ENCODE data around the gene HOMER2. TPM values are rescaled to one million over a fixed set of nuclear protein-coding genes. Genes with fewer than 3 reads are reported as not detected.

The HOMER2 gene
- total and polyA plus RNA-seq, 2 of the 4 experiments (the other 2 are of a cell fraction), result 0.54 to 0.79 TPM

GRCh38 chr15:82845686-82846085, 106.8 kb downstream of the HOMER2 start:
- Histone ChIP-seq H2BK5ac (ENCODE audit: low read depth, low read length, poor library complexity, severe bottlenecking) (no peak overlapping the region), H4K20me1 (ENCODE audit: insufficient read depth, low read length) (no peaks in the 10 kb centered on the region), H2BK15ac (ENCODE audit: low read depth, low read length) (no peak overlapping the region), H2AFZ (replicated peaks; ENCODE audit: low read length, poor library complexity) (no peak overlapping the region), H3K79me1 (ENCODE audit: low read depth in 1 of 2, low read length in 2 of 2) (no peaks in the 10 kb centered on the region), H3K27me3 (ENCODE audit: control insufficient read depth, insufficient read depth, low read length) (no peaks in the 10 kb centered on the region), H3K56ac (ENCODE audit: extremely low read depth, insufficient read depth, low read length) (no peak overlapping the region), H3K9ac (ENCODE audit: low read depth, low read length) (no peak overlapping the region), H3K4me3 (ENCODE audit: insufficient read depth, low read depth, low read length) (no peak overlapping the region), H3K9me1 (ENCODE audit: insufficient read depth, low read length) (no peaks in the 10 kb centered on the region; the same call in 1 of the 2 replicates), H2BK120ac (ENCODE audit: low read depth, low read length) (no peak overlapping the region), H3K4ac (ENCODE audit: low read depth, low read length) (no peak overlapping the region), H3K9me3 (ENCODE audit: control insufficient read depth, insufficient read depth, low read length) (no peaks in the 10 kb centered on the region), H2BK20ac (ENCODE audit: low read depth, low read length) (no peak overlapping the region), H3K4me1 (ENCODE audit: control insufficient read depth, insufficient read depth, low read length) (peaks cover 6% of the 10 kb centered on the region; the same call in 1 of the 2 replicates), H2AK5ac (ENCODE audit: low read depth, low read length) (no peak overlapping the region), H3K23ac (ENCODE audit: low read depth, low read length) (no peak overlapping the region), H3K14ac (replicated peaks; ENCODE audit: low read depth, low read length) (no peak overlapping the region), H3K4me2 (ENCODE audit: low read depth, low read length) (no peak overlapping the region; the same call in 1 of the 2 replicates), H4K8ac (ENCODE audit: low read depth in 2 of 2, low read length in 2 of 2) (no peak overlapping the region), H3K36me3 (ENCODE audit: control insufficient read depth, insufficient read depth, low read length) (no peaks in the 10 kb centered on the region), H4K91ac (ENCODE audit: insufficient read depth, low read depth, low read length) (no peak overlapping the region), H2AK9ac (replicated peaks; ENCODE audit: low read depth, low read length, poor library complexity) (no peak overlapping the region), H4K5ac (ENCODE audit: low read depth, low read length) (no peak overlapping the region), H3K27ac (ENCODE audit: insufficient read depth, low read length) (no peak overlapping the region), H3K18ac (ENCODE audit: low read depth, low read length) (no peak overlapping the region)
- ATAC-seq (ENCODE audit: low read depth), result no peak
- no TSS peak for BruUV-seq (replicated peaks)
- ChIA-PET CTCF (no interaction called here), POLR2A (ENCODE audit: unreplicated experiment) (no interaction called here)
- TF ChIP-seq CHD1 (IDR thresholded peaks at IDR 0.05; ENCODE audit: low read depth, low read length), result no peak
- no peak for TF ChIP-seq MXI1 (IDR thresholded peaks at IDR 0.05; ENCODE audit: borderline replicate concordance, low read depth, low read length)
- TF ChIP-seq SMC3 (IDR thresholded peaks at IDR 0.05; ENCODE audit: low read depth, low read length), result no peak
- TF ChIP-seq USF2 (IDR thresholded peaks at IDR 0.05; ENCODE audit: low read depth, low read length), result no peak
- no peak for TF ChIP-seq RAD21 (IDR thresholded peaks at IDR 0.05; ENCODE audit: low read length)
- no peak for TF ChIP-seq CEBPB (IDR thresholded peaks at IDR 0.05; ENCODE audit: low read depth, low read length)
- no peak for TF ChIP-seq MAZ (IDR thresholded peaks at IDR 0.05; ENCODE audit: borderline replicate concordance, low read depth, low read length)
- no peak for TF ChIP-seq ELK1 (IDR thresholded peaks at IDR 0.05; ENCODE audit: borderline replicate concordance, low read depth, low read length)
- no peak for TF ChIP-seq POLR2A (IDR thresholded peaks at IDR 0.05; ENCODE audit: low read depth, low read length)
- no peak for TF ChIP-seq FOS (IDR thresholded peaks at IDR 0.05; ENCODE audit: low read depth, low read length)
- no peak for TF ChIP-seq MAFK (IDR thresholded peaks at IDR 0.05; ENCODE audit: low read depth, low read length)
- no peak for TF ChIP-seq RCOR1 (IDR thresholded peaks at IDR 0.05; ENCODE audit: insufficient replicate concordance, low read length)
- no peak for DNase-seq
- in situ Hi-C loops (cut with MboI; ENCODE audit: low sequenced_read_pairs), result no loop called here
- intact Hi-C loops (cut with micrococcal nuclease), result loop anchor here (5.0 kb wide), 1 partner anchor 142 kb away; the partner anchor contains the start of gene RAMAC
- dilution Hi-C loops (cut with HindIII; ENCODE audit: low sequenced_read_pairs, unreplicated experiment), result no loop called here
- WGBS, 2 experiments (ENCODE audit: extremely low coverage in 2 of 2, insufficient read length in 1 of 2), result no CpG with 5 or more reads among the region's 7 CpGs
